NCI-H2196 (cell line): ENCODE data around the gene SFRP5.

Source experiments
- DNase-seq: peaks from one replicate; lab custom pipeline; 2025; ENCODE audit not compliant: unreplicated experiment; lab: John Stamatoyannopoulos, UW

The SFRP5 gene

GRCh38 chr10:97785731-97786130 is 13.9 kb upstream of the SFRP5 start:
- DNase-seq, result no peak

DNA sequence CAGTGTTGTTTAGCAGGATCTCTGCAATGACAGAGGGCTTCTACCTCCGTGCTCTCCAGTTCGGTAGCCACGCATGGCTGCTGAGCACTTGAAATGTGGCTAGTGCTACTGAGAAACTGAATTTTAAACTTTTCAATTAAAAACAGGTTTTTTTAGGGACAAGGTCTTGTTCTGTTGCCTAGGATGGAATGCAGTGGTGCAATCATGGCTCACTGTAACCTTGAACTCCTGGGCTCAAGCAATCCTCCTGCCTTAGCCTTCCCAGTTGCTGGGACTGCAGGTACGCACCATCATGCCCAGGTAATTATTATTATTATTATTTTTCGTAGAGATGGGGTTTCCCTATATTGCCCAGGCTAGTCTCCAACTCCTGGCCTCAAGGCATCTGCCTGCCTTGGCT is 13.4 kb upstream of the SFRP5 start:
- no peak for DNase-seq

- DNase-seq, result no peak
Measured at GRCh38 chr10:97784200-97784810, 12.5 kb upstream of the SFRP5 start.

DNA sequence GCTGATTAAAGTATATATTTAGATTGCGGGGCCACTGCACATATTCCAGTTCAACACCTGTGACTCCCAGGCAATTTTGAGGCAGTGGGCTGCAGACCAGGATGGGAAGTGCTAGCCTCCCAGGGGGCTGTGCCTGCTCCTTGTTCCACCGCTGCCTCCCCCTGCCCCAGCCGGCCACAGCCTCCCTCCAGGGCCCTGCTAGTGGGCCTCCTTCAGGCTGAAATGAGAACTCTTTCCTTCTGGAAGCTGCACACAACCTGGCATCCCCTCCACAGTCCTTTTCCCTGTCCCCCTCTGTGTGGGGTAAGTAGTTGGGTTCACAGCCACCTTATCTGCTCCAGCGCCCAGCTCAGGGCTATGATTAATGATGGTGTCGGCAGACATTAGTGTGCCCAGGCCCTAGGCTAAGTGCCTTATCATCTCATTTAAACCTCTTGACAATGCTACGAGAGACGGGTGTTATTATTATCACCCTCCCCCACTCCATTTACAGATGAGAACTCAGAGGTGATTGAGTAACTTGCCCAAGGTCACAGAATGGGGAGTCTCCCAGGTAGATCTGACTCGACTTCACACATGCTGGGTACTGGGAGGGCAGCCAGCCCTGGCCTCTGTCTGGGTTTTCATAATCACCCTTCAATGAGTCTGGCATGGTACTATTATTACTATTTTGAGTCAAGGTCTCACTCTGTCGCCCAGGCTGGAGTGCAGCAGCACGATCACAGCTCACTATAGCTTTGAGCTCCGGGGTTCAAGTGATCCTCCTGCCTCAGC is 10.8 kb upstream of the SFRP5 start:
- DNase-seq, result no peak

- DNase-seq, result no peak
Measured at GRCh38 chr10:97781618-97782331, 10.0 kb upstream of the SFRP5 start.

DNA sequence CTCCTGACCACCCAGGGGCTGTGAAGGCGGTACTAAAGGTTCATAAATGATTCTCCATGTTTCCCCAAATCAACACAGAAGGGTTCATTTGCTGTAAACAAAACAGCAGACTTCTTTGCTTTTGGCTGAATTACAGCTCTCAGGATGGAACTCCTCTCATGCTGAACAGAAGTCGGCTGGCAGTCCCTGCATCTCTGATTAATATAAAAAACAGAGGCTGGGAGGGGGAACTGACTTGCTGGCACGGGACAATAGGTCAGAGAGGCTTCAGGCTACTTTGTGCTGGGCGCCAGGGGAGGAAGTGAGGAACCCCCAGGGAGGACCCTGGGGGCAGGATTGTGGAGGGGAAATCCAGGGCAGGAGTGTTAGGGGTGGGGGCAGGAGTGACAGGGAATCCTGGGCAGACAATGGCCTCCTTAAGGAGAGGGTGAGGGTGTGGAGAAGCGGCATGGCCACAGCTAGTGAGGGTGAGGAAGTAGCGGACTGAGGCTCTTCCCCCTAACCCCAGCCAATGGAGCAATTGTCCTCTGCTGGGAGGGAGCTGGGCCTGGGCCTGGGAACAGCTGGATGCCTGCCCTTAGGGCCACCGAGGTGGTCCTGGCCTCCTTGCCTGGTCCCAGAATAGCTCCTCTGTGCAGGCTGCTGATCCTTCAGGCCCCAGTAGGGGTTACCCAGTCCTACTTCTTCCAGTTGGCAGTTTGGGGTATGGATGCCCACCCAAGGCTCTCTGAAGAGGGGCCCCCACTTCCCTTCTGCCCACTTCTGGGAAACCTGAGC is 9.2 kb upstream of the SFRP5 start:
- DNase-seq, result no peak

DNA sequence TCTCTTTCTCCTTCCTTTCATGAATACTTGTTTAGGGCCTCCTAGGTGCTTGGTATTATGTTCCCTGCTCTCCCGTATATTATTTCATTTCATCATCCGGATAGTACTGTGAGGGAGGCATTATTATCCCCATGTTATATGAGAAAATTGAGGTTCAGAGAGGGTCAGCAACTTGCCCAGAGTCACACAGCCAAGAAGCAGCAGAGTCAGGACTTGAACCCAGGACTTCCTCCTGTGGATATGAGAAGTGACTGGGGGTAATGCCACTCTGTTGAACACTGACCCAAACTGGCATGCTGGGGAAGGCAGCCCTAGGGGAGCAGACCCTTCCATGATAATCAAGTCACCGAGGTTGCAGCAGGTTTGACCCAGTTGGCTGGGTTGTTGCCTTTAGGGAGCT is 8.2 kb upstream of the SFRP5 start:
- no peak for DNase-seq

GRCh38 chr10:97779492-97779891 is 7.7 kb upstream of the SFRP5 start:
- DNase-seq, result no peak

- DNase-seq, result peak; percentile 56
Measured at GRCh38 chr10:97778452-97779302, 6.9 kb upstream of the SFRP5 start.

GRCh38 chr10:97777143-97777542 is 5.3 kb upstream of the SFRP5 start:
- DNase-seq, result no peak

- DNase-seq, result no peak
Measured at GRCh38 chr10:97774811-97775294, 3.1 kb upstream of the SFRP5 start.

GRCh38 chr10:97773096-97773495 is 1.3 kb upstream of the SFRP5 start:
- DNase-seq, result no peak

GRCh38 chr10:97771055-97771891 is 526 bp downstream of the SFRP5 start:
- DNase-seq, result no peak

- no peak for DNase-seq
Measured at GRCh38 chr10:97770255-97770654, 1.5 kb downstream of the SFRP5 start.

GRCh38 chr10:97768322-97769315 is 3.2 kb downstream of the SFRP5 start:
- DNase-seq, result no peak

- DNase-seq, result no peak
Measured at GRCh38 chr10:97766996-97767924, 4.5 kb downstream of the SFRP5 start.
